Transverse colon (tissue), 1 donor: ENCODE results near the gene KCNQ1OT1.

Experiments
- EP300 ChIP-seq: sonication (generic); formaldehyde crosslinking; IDR thresholded peaks from one replicate; pipeline ENCODE4 v1.6.1; 2017; ENCODE audit warnings: antibody characterized with exemption, low read depth
- POLR2A ChIP-seq: fragments of 450-650 bp; IDR thresholded peaks from one replicate; pipeline ENCODE4 v1.6.1; 2016; ENCODE audit warnings: antibody characterized with exemption, mild to moderate bottlenecking, moderate library complexity

- TF ChIP-seq EP300 (no peak), POLR2A (no peak)
Observed at GRCh38 chr11:2683806-2684205, 16.0 kb downstream of the KCNQ1OT1 start.
